OCI-LY3 (cell line): ENCODE results near the gene ZDHHC14.

Source experiments
- H2AFZ ChIP-seq: fragments of 200-600, 300-600 bp; shearing (Covaris generic); 2 replicates; pipeline ENCODE4 v1.6.0; 2014; ENCODE audit warnings: antibody characterized with exemption, low read depth, low read length
- H3K27ac ChIP-seq: fragments of 200-600, 300-600 bp; sonication (generic); 2 replicates; pipeline ENCODE4 v1.5.1; 2014; ENCODE audit warnings: mild to moderate bottlenecking, low read length, moderate library complexity, mixed read lengths
- H3K27me3 ChIP-seq: fragments of 200-600, 300-600 bp; sonication (generic); 2 replicates; pipeline ENCODE4 v1.6.1; 2014; ENCODE audit warnings: low read depth, low read length, mixed read lengths
- H3K36me3 ChIP-seq: fragments of 200-600, 300-600 bp; sonication (generic); replicated peaks from 2 replicates; pipeline ENCODE3; 2014; ENCODE audit warnings: low read depth, low read length, mixed read lengths
- H3K4me1 ChIP-seq: fragments of 300-600, 200-600 bp; sonication (generic); 2 replicates; pipeline ENCODE4 v1.6.1; 2014; ENCODE audit warnings: low read length, mixed read lengths
- H3K4me2 ChIP-seq: fragments of 200-600, 300-600 bp; sonication (generic); 2 replicates; pipeline ENCODE4 v1.6.1; 2014; ENCODE audit warnings: low read length, mixed read lengths
- H3K4me3 ChIP-seq: fragments of 300-600, 200-600 bp; sonication (generic); 2 replicates; pipeline ENCODE4 v1.5.1; 2014; ENCODE audit warnings: antibody characterized with exemption, mild to moderate bottlenecking, low read length, moderate library complexity
- H3K79me2 ChIP-seq: fragments of 300-600, 200-600 bp; shearing (Covaris generic); 2 replicates; pipeline ENCODE4 v1.6.1; 2014; ENCODE audit warnings: mild to moderate bottlenecking, low read length, mixed read lengths
- H3K9ac ChIP-seq: fragments of 300-600, 200-600 bp; shearing (Covaris generic); 2 replicates; pipeline ENCODE4 v1.6.0; 2014; ENCODE audit warnings: mild to moderate bottlenecking, low read length, moderate library complexity
- H3K9me3 ChIP-seq: fragments of 200-600, 300-600 bp; shearing (Covaris generic); 2 replicates; pipeline ENCODE4 v1.6.1; 2014; ENCODE audit warnings: low read length, mixed read lengths; ENCODE audit not compliant: insufficient read depth
- H4K20me1 ChIP-seq: fragments of 200-600, 300-600 bp; sonication (generic); 2 replicates; pipeline ENCODE4 v1.6.1; 2016; ENCODE audit warnings: low read length, mixed read lengths; ENCODE audit not compliant: insufficient read depth
- EZH2phosphoT487 ChIP-seq: fragments of 200-600 bp; shearing (Covaris generic); IDR thresholded peaks from 2 replicates; pipeline ENCODE4 v1.6.1; 2018; ENCODE audit warnings: antibody characterized with exemption, mixed run types, low read depth
- TF ChIP-seq, protein P1 (sequence below): fragments of 200-600, 300-600 bp; sonication (generic); IDR thresholded peaks from 2 replicates; pipeline ENCODE4 v1.5.1; 2014; ENCODE audit warnings: antibody characterized with exemption, low read length, low read depth

ZDHHC14 gene

DNA sequence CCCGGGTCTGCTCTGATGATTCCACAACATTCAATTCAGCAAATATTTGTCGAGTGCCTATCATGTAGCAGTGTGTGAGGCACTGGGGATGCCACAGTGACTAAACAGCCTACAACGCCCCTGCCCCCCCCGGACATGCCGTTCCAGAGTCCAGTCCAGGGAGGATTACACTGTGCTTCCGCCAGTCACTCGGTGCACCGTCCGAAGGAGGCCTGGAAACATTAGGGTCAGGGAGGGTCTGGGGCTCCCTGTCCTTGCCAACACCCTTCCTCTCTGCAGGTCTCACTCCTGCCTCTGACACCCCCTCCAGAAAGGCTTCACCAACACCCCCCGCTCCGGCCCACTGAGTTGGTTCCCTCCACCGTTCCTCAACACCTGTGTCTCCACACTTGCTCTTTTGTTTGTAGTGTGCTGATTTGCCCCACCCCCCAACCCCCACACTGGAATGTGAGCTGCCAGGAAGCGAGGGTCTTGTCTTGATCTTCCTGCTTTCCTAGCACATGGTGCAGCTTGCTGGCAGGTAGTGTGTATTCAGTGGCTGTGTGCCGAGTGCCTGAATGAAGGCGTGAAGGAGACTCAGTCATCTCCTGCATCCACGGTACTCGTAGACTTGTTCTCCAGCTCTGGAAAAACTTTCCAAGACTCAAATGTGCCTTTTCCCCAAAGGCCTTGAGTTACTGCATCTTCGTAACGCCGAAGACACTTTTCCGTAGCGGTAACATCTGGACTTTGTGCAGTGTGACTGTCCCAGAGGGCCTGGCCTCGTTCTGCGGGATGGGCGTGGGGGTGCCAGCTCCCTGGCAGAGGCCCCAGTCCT lies 150.4 kb downstream of the ZDHHC14 start:
- Histone ChIP-seq H3K36me3 (no peaks in the 10 kb centered on the region), H3K27ac (no peak overlapping the region), H3K4me1 (peaks cover 10% of the 10 kb centered on the region), H2AFZ (no peak overlapping the region), H3K4me3 (no peak overlapping the region), H3K9ac (no peak overlapping the region), H3K79me2 (no peaks in the 10 kb centered on the region), H4K20me1 (no peaks in the 10 kb centered on the region), H3K4me2 (no peak overlapping the region), H3K27me3 (no peaks in the 10 kb centered on the region), H3K9me3 (no peaks in the 10 kb centered on the region)
- TF ChIP-seq, protein P1, sequence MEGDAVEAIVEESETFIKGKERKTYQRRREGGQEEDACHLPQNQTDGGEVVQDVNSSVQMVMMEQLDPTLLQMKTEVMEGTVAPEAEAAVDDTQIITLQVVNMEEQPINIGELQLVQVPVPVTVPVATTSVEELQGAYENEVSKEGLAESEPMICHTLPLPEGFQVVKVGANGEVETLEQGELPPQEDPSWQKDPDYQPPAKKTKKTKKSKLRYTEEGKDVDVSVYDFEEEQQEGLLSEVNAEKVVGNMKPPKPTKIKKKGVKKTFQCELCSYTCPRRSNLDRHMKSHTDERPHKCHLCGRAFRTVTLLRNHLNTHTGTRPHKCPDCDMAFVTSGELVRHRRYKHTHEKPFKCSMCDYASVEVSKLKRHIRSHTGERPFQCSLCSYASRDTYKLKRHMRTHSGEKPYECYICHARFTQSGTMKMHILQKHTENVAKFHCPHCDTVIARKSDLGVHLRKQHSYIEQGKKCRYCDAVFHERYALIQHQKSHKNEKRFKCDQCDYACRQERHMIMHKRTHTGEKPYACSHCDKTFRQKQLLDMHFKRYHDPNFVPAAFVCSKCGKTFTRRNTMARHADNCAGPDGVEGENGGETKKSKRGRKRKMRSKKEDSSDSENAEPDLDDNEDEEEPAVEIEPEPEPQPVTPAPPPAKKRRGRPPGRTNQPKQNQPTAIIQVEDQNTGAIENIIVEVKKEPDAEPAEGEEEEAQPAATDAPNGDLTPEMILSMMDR, result no peak
- no peak for TF ChIP-seq EZH2phosphoT487

DNA sequence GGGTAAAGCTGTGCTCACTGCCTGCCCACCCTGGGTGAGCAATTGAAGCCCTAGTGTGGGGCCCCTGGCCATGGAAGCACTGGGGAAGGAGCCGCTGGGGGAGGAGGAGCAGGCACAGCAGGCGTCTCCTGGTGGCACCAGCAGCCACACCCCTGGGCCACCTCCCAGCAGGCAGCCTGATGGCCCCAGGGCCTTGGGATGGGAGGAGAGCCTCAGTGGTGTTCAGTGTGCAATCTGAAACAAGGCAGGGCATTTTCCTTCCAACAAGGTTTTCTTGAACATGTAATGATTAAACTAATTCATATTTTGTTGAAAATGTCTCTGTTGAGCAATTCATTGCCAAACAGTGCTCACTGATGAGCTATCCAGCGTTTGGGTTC lies 151.0 kb downstream of the ZDHHC14 start:
- Histone ChIP-seq H3K4me3 (no peak overlapping the region), H3K27me3 (no peaks in the 10 kb centered on the region), H2AFZ (no peak overlapping the region), H3K9me3 (no peaks in the 10 kb centered on the region), H3K36me3 (no peaks in the 10 kb centered on the region), H3K4me2 (no peak overlapping the region), H3K9ac (no peak overlapping the region), H4K20me1 (no peaks in the 10 kb centered on the region), H3K79me2 (no peaks in the 10 kb centered on the region), H3K4me1 (peaks cover 10% of the 10 kb centered on the region), H3K27ac (no peak overlapping the region)
- TF ChIP-seq, protein P1, result no peak
- TF ChIP-seq EZH2phosphoT487, result no peak

GRCh38 chr6:157533048-157533871 lies 152.3 kb downstream of the ZDHHC14 start:
- Histone ChIP-seq H4K20me1 (no peaks in the 10 kb centered on the region), H3K27ac (no peak overlapping the region), H3K4me1 (peaks cover 10% of the 10 kb centered on the region), H3K4me3 (no peak overlapping the region), H3K9ac (no peak overlapping the region), H3K36me3 (no peaks in the 10 kb centered on the region), H2AFZ (no peak overlapping the region), H3K79me2 (no peaks in the 10 kb centered on the region), H3K27me3 (no peaks in the 10 kb centered on the region), H3K4me2 (no peak overlapping the region), H3K9me3 (no peaks in the 10 kb centered on the region)
- TF ChIP-seq, protein P1, result no peak
- no peak for TF ChIP-seq EZH2phosphoT487
